DOHH2 (cell line): ENCODE measurements around the gene CDKAL1.

Source experiments
- H3F3A ChIP-seq: fragments of 200-600 bp; sonication (generic), shearing (Covaris generic); 2 replicates; pipeline ENCODE4 v1.6.0; 2016; ENCODE audit warnings: antibody characterized with exemption, mild to moderate bottlenecking; ENCODE audit not compliant: control insufficient read depth, insufficient read depth
- H3K27ac ChIP-seq: fragments of 200-600 bp; sonication (generic); 2 replicates; pipeline ENCODE4 v1.5.1; 2014; ENCODE audit warnings: low read depth, mild to moderate bottlenecking, low read length, moderate library complexity
- H3K27me3 ChIP-seq: fragments of 200-600 bp; sonication (generic); 2 replicates; pipeline ENCODE4 v1.6.1; 2014; ENCODE audit warnings: mild to moderate bottlenecking, low read length, mixed read lengths; ENCODE audit not compliant: control insufficient read depth
- H3K36me3 ChIP-seq: fragments of 200-600 bp; sonication (generic); 2 replicates; pipeline ENCODE4 v1.6.1; 2014; ENCODE audit warnings: mild to moderate bottlenecking, low read length, moderate library complexity, mixed read lengths; ENCODE audit not compliant: control insufficient read depth
- H3K4me1 ChIP-seq: fragments of 200-600 bp; sonication (generic); 2 replicates; pipeline ENCODE4 v1.6.1; 2014; ENCODE audit warnings: mild to moderate bottlenecking, low read length, mixed read lengths; ENCODE audit not compliant: control insufficient read depth
- H3K4me2 ChIP-seq: fragments of 200-600 bp; sonication (generic); 2 replicates; pipeline ENCODE4 v1.6.0; 2014; ENCODE audit warnings: mild to moderate bottlenecking, low read length, moderate library complexity
- H3K4me3 ChIP-seq: fragments of 200-600 bp; sonication (generic); 2 replicates; pipeline ENCODE4 v1.5.1; 2014; ENCODE audit warnings: mild to moderate bottlenecking, low read length, mixed read lengths
- H3K79me2 ChIP-seq: fragments of 200-600 bp; sonication (generic); 2 replicates; pipeline ENCODE4 v1.6.1; 2014; ENCODE audit warnings: mild to moderate bottlenecking, low read length, mixed read lengths; ENCODE audit not compliant: control insufficient read depth
- H3K9me2 ChIP-seq: fragments of 200-600 bp; sonication (generic); replicated peaks from 2 replicates; pipeline ENCODE4 v1.6.1; 2014; ENCODE audit warnings: mild to moderate bottlenecking, low read length, mixed read lengths; ENCODE audit not compliant: control insufficient read depth
- H3K9me3 ChIP-seq: fragments of 200-600 bp; sonication (generic); 2 replicates; pipeline ENCODE4 v1.6.1; 2014; ENCODE audit warnings: antibody characterized with exemption, low read length, mixed read lengths; ENCODE audit not compliant: control insufficient read depth, insufficient read depth
- H4K20me1 ChIP-seq: fragments of 200-600 bp; sonication (generic); 2 replicates; pipeline ENCODE4 v1.6.0; 2014; ENCODE audit warnings: low read depth, mild to moderate bottlenecking, antibody characterized with exemption, low read length, moderate library complexity; ENCODE audit not compliant: control insufficient read depth, insufficient read depth
- EZH2phosphoT487 ChIP-seq: fragments of 200-600 bp; sonication (generic); IDR thresholded peaks from 2 replicates; pipeline ENCODE4 v1.6.1; 2017; ENCODE audit warnings: borderline replicate concordance, mild to moderate bottlenecking, antibody characterized with exemption, low read length, moderate library complexity, mixed read lengths
- TF ChIP-seq, protein P1 (sequence below): fragments of 200-600 bp; sonication (generic); IDR thresholded peaks from one replicate; pipeline ENCODE4 v1.5.1; 2014; ENCODE audit warnings: antibody characterized with exemption, mild to moderate bottlenecking, low read depth, low read length; ENCODE audit not compliant: poor library complexity, severe bottlenecking

Gene CDKAL1

DNA sequence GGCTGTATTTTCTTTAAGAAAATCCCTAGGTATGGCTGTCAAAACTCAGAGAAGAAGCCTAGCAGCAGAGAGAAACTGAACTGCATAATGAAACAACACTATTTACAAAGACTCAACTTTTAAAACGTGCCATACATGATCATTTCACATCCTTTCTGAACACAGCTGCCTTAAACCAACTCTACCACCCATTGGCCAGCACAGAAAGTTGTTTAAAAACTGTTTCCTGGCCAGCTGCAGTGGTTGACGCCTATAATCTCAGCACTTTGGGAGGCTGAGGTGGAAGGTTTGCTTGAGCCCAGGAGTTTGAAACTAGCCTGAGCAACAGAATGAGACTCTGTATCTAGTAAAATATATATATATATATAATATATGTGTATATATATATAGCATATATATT lies 722.9 kb downstream of the CDKAL1 start:
- H4K20me1 ChIP-seq: no peaks in the 10 kb centered on the region
- H3K4me3 ChIP-seq: no peak overlapping the region
- H3K36me3 ChIP-seq: no peaks in the 10 kb centered on the region
- no peaks in the 10 kb centered on the region for H3F3A ChIP-seq
- H3K79me2 ChIP-seq: no peaks in the 10 kb centered on the region
- H3K27me3 ChIP-seq: peaks cover 3% of the 10 kb centered on the region; the same call in 1 of the 2 replicates
- H3K4me2 ChIP-seq: no peak overlapping the region
- H3K9me3 ChIP-seq: no peaks in the 10 kb centered on the region
- no peaks in the 10 kb centered on the region for H3K9me2 ChIP-seq
- TF ChIP-seq, protein P1, sequence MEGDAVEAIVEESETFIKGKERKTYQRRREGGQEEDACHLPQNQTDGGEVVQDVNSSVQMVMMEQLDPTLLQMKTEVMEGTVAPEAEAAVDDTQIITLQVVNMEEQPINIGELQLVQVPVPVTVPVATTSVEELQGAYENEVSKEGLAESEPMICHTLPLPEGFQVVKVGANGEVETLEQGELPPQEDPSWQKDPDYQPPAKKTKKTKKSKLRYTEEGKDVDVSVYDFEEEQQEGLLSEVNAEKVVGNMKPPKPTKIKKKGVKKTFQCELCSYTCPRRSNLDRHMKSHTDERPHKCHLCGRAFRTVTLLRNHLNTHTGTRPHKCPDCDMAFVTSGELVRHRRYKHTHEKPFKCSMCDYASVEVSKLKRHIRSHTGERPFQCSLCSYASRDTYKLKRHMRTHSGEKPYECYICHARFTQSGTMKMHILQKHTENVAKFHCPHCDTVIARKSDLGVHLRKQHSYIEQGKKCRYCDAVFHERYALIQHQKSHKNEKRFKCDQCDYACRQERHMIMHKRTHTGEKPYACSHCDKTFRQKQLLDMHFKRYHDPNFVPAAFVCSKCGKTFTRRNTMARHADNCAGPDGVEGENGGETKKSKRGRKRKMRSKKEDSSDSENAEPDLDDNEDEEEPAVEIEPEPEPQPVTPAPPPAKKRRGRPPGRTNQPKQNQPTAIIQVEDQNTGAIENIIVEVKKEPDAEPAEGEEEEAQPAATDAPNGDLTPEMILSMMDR: no peak
- no peak for TF ChIP-seq EZH2phosphoT487
- no peaks in the 10 kb centered on the region for H3K4me1 ChIP-seq
- no peak overlapping the region for H3K27ac ChIP-seq

DNA sequence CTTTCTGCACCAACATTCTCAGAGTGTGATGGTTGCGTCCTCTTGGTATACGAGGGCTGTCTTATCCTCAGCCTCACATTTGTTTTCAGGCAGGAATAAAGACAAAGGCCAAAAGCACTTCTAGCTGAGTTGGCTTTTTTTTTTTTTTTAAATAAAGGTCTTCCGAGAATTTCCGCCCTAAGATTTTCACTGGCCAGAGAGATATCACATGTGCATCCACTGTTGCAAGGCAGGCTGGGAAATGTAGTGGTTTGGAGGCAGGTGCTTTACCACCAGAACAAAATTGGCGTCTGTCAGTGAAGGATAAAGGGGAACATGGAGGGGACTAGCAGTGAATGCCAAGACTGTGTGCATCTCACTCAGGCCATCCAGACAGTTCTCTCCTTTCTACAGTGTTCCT lies 724.4 kb downstream of the CDKAL1 start:
- no peaks in the 10 kb centered on the region for H3K9me2 ChIP-seq
- no peaks in the 10 kb centered on the region for H3K36me3 ChIP-seq
- no peak overlapping the region for H3K4me3 ChIP-seq
- H3K27me3 ChIP-seq: peaks cover 3% of the 10 kb centered on the region; the same call in 1 of the 2 replicates
- no peaks in the 10 kb centered on the region for H4K20me1 ChIP-seq
- no peak overlapping the region for H3K4me2 ChIP-seq
- TF ChIP-seq, protein P1: no peak
- no peak for TF ChIP-seq EZH2phosphoT487
- no peaks in the 10 kb centered on the region for H3F3A ChIP-seq
- no peaks in the 10 kb centered on the region for H3K79me2 ChIP-seq
- H3K27ac ChIP-seq: no peak overlapping the region
- H3K9me3 ChIP-seq: no peaks in the 10 kb centered on the region
- no peaks in the 10 kb centered on the region for H3K4me1 ChIP-seq

DNA sequence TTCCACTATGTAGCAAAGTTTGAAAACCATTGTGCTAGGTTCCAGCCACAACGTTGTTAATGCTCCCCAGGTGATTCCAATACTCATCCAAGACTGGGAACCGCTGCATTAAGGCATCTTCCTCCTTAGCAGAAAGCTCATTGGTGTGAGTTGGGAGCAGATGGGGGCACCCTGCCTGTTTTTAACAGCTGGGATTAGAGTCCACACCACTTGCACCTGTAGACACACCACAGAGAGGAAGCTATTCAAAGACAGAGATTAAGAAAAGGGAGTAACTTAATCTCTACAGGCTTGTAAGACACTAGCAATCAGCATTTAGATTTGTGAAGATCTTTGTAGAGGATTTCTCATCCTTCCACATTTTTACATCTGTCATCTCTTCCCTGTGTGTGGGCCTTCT lies 725.4 kb downstream of the CDKAL1 start:
- H3K27ac ChIP-seq: no peak overlapping the region
- H3K79me2 ChIP-seq: no peaks in the 10 kb centered on the region
- no peak overlapping the region for H3K4me2 ChIP-seq
- no peaks in the 10 kb centered on the region for H3K4me1 ChIP-seq
- no peak overlapping the region for H3K4me3 ChIP-seq
- H3K9me3 ChIP-seq: no peaks in the 10 kb centered on the region
- H3K27me3 ChIP-seq: peaks cover 3% of the 10 kb centered on the region; the same call in 1 of the 2 replicates
- TF ChIP-seq, protein P1: no peak
- no peak for TF ChIP-seq EZH2phosphoT487
- H3F3A ChIP-seq: no peaks in the 10 kb centered on the region
- H3K9me2 ChIP-seq: no peaks in the 10 kb centered on the region
- H4K20me1 ChIP-seq: no peaks in the 10 kb centered on the region
- H3K36me3 ChIP-seq: no peaks in the 10 kb centered on the region
